ENCODE data around the gene GPHN. TPM values are rescaled to one million over a fixed set of nuclear protein-coding genes. Genes with fewer than 3 reads are reported as not detected.

GPHN gene
- total RNA-seq, 1 donor from 2014 or later = 33.4 TPM

DNA sequence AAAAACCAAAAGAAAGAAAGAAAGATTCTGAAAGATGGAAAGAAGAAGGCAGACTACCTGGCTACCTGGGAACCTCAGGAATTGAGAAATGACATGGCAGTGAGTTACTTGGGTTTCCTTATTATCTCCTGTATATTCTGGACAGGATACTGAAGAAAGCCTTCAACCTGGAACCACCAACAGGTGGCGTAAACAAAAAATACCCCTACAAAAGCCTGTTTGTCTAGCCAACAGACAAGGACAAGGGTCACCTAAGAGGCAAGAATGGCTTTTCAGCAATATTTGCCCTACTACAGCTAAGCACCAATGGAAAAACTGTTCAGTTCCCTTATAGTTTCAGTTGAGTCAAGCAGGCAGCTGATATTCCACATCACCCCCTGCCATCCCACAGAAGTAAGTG lies 274.9 kb downstream of the GPHN start:
- TF ChIP-seq, protein P1, sequence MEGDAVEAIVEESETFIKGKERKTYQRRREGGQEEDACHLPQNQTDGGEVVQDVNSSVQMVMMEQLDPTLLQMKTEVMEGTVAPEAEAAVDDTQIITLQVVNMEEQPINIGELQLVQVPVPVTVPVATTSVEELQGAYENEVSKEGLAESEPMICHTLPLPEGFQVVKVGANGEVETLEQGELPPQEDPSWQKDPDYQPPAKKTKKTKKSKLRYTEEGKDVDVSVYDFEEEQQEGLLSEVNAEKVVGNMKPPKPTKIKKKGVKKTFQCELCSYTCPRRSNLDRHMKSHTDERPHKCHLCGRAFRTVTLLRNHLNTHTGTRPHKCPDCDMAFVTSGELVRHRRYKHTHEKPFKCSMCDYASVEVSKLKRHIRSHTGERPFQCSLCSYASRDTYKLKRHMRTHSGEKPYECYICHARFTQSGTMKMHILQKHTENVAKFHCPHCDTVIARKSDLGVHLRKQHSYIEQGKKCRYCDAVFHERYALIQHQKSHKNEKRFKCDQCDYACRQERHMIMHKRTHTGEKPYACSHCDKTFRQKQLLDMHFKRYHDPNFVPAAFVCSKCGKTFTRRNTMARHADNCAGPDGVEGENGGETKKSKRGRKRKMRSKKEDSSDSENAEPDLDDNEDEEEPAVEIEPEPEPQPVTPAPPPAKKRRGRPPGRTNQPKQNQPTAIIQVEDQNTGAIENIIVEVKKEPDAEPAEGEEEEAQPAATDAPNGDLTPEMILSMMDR (IDR thresholded peaks at IDR 0.05; ENCODE audit: borderline replicate concordance) = no peak
- H3K36me3 ChIP-seq = no peaks in the 10 kb centered on the region
- intact Hi-C loops (cut with micrococcal nuclease) = no loop called here
- H3K4me3 ChIP-seq = no peak overlapping the region
- no peak for DNase-seq
- no peak overlapping the region for H3K27ac ChIP-seq (replicated peaks)
- H3K4me1 ChIP-seq = no peaks in the 10 kb centered on the region
- H3K9me3 ChIP-seq (replicated peaks) = no peaks in the 10 kb centered on the region
- no peaks in the 10 kb centered on the region for H3K27me3 ChIP-seq (ENCODE audit: low read depth)

DNA sequence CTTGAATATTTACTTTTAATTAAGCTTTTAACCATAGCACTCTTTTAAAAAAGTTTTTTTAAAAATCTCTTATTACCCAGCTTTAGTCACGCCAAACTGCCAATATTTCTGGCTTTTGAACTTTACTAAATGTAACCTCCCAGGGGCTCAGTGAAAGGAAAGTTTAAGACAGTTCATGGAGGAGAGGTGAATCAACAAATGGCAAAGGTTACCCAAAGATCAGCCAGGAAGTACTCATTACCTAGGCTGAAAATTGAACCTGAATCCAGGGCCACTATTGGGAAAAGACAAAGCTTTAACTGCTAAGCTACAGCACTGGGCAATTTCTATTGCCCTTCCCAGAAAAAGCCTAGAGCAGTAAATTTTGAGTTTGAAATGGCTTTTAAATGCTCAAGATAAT lies 282.2 kb downstream of the GPHN start:
- H3K27ac ChIP-seq (replicated peaks) = no peak overlapping the region
- no peaks in the 10 kb centered on the region for H3K36me3 ChIP-seq
- peaks cover 39% of the 10 kb centered on the region for H3K9me3 ChIP-seq (replicated peaks)
- intact Hi-C loops (cut with micrococcal nuclease) = no loop called here
- H3K4me3 ChIP-seq = no peak overlapping the region
- no peaks in the 10 kb centered on the region for H3K27me3 ChIP-seq (ENCODE audit: low read depth)
- TF ChIP-seq, protein P1 (IDR thresholded peaks at IDR 0.05; ENCODE audit: borderline replicate concordance) = no peak
- DNase-seq = no peak
- H3K4me1 ChIP-seq = no peaks in the 10 kb centered on the region

DNA sequence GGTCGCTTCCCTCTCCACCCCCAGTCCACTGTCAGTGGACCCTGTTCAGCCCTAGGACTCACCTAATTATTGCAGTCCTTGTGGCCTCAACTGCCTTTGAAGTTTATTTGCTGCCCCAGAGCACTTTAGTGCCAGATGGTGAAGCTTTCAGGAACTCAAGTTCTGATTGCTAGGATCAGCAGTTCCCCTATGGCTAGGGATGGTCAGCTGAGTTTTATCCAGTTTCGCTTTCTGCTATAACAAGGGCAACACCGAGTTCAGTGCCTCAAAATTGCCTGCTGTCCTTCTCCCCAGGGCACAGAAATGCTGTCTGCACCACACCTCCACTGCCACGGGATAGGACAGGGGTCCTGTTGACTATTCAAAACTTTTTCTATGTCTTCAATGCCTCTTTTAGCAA lies 295.0 kb downstream of the GPHN start:
- Histone ChIP-seq H3K27me3 (ENCODE audit: low read depth) (no peaks in the 10 kb centered on the region), H3K36me3 (no peaks in the 10 kb centered on the region), H3K4me1 (no peaks in the 10 kb centered on the region), H3K9me3 (replicated peaks) (peaks cover 33% of the 10 kb centered on the region), H3K27ac (replicated peaks) (no peak overlapping the region), H3K4me3 (no peak overlapping the region)
- TF ChIP-seq, protein P1 (IDR thresholded peaks at IDR 0.05; ENCODE audit: borderline replicate concordance) = no peak
- no peak for DNase-seq
- intact Hi-C loops (cut with micrococcal nuclease) = no loop called here

DNA sequence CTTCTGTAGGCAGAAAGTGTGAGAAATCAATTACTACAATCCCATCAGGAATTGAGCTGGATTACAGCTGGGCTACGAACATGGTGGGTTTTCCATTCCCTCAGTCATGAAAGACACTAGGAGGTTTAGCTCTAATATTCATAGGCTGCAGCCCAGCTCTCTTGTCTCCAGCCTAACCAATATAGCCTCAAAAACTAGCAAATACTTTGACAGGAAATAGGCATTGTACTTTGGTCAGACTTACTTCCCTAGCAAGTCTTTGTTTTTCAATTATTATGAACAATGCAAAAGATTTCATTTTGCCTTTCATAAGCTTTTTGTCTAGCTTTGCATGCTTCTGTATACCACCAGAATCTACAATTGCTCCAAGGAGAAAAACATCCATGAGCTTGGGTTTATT lies 296.2 kb downstream of the GPHN start:
- intact Hi-C loops (cut with micrococcal nuclease) = no loop called here
- H3K4me3 ChIP-seq = no peak overlapping the region
- no peak for DNase-seq
- H3K36me3 ChIP-seq = no peaks in the 10 kb centered on the region
- no peak overlapping the region for H3K27ac ChIP-seq (replicated peaks)
- no peaks in the 10 kb centered on the region for H3K27me3 ChIP-seq (ENCODE audit: low read depth)
- H3K9me3 ChIP-seq (replicated peaks) = peaks cover 25% of the 10 kb centered on the region
- TF ChIP-seq, protein P1 (IDR thresholded peaks at IDR 0.05; ENCODE audit: borderline replicate concordance) = no peak
- H3K4me1 ChIP-seq = no peaks in the 10 kb centered on the region

DNA sequence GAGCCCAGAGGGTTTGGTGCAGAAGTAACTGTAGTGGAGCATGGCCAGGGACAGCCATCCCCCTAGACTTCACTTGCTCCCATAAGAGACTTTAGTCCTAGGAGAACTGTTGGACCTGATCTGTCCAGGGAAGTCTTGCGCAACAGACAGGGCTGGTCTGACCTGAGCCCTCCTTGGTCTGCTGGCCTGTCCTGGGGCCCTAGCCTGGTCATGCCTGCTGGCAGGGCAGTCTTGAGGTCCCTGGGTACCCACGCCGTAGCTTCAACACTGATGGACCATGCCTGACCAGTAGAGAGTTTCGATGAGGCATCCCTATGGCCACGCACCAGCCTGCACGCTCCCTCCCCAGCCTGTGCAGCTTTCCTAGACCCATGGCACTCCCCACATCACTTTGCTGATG lies 305.7 kb downstream of the GPHN start:
- Histone ChIP-seq H3K27me3 (ENCODE audit: low read depth) (no peaks in the 10 kb centered on the region), H3K4me3 (no peak overlapping the region), H3K36me3 (peaks cover 30% of the 10 kb centered on the region), H3K27ac (replicated peaks) (no peak overlapping the region), H3K9me3 (replicated peaks) (peaks cover 39% of the 10 kb centered on the region), H3K4me1 (peaks cover 8% of the 10 kb centered on the region)
- no peak for DNase-seq
- intact Hi-C loops (cut with micrococcal nuclease) = no loop called here
- TF ChIP-seq, protein P1 (IDR thresholded peaks at IDR 0.05; ENCODE audit: borderline replicate concordance) = no peak

DNA sequence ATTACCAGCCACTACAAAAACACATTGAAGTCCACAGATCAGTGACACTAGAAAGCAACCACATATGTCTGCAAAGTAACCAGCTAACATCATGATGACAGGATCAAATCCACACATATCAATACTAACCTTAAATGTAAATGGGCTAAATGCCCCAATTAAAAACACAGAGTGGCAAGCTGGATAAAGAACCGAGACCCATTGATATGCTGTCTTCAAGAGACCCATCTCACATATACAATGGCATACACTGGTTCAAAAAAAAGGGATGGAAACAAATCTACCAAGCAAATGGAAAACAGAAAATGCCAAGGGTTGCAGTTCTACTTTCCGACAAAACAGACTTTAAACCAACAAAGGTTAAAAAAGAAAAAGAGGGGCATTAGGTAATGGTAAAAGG lies 307.7 kb downstream of the GPHN start:
- H3K27me3 ChIP-seq (ENCODE audit: low read depth) = no peaks in the 10 kb centered on the region
- H3K4me3 ChIP-seq = no peak overlapping the region
- no peak overlapping the region for H3K27ac ChIP-seq (replicated peaks)
- H3K4me1 ChIP-seq = peaks cover 8% of the 10 kb centered on the region
- TF ChIP-seq, protein P1 (IDR thresholded peaks at IDR 0.05; ENCODE audit: borderline replicate concordance) = no peak
- no peak for DNase-seq
- peaks cover 30% of the 10 kb centered on the region for H3K36me3 ChIP-seq
- intact Hi-C loops (cut with micrococcal nuclease) = no loop called here
- H3K9me3 ChIP-seq (replicated peaks) = peaks cover 43% of the 10 kb centered on the region

All from left ventricle myocardium inferior (tissue), 1 donor.